DMS114 treated with DMSO at 0.1 percent for 48 hours (cell line): ENCODE data around the gene ZNF680.
"Not testable (repeated sequence)": the region's sequence is repeated elsewhere in the genome, so short reads cannot be mapped to it uniquely, and the experiment has no call there.

Experiments
- DNase-seq: peaks from one replicate; lab custom pipeline; 2025; ENCODE audit not compliant: unreplicated experiment; lab: John Stamatoyannopoulos, UW

Gene ZNF680

GRCh38 chr7:64562626-64563278 is at the start of gene ZNF680:
TSS of gene ZNF680 (minus strand) at chr7:64563071. CDS start at chr7:64562954, 117 bp downstream.
- peak; percentile 90 for DNase-seq

- DNase-seq: no peak
These were observed 49.6 kb upstream of the ZNF680 start for GRCh38 chr7:64612452-64612851.

GRCh38 chr7:64611717-64612116 is 48.8 kb upstream of the ZNF680 start:
- no peak for DNase-seq

- no peak for DNase-seq
These were observed 48.1 kb upstream of the ZNF680 start for GRCh38 chr7:64610997-64611396.

- DNase-seq: no peak
These were observed 45.4 kb upstream of the ZNF680 start for GRCh38 chr7:64608116-64608910.

GRCh38 chr7:64606385-64606784 is 43.5 kb upstream of the ZNF680 start:
- DNase-seq: no peak

GRCh38 chr7:64603271-64603670 is 40.4 kb upstream of the ZNF680 start:
- DNase-seq: no peak

- no peak for DNase-seq
These were observed 39.6 kb upstream of the ZNF680 start for GRCh38 chr7:64602518-64602917.

- no peak for DNase-seq
These were observed 39.2 kb upstream of the ZNF680 start for GRCh38 chr7:64602086-64602485.

GRCh38 chr7:64599359-64599758 is 36.5 kb upstream of the ZNF680 start:
- no peak for DNase-seq

- DNase-seq: no peak
These were observed 28.1 kb upstream of the ZNF680 start for GRCh38 chr7:64590971-64591370.

- no peak for DNase-seq
These were observed 19.3 kb upstream of the ZNF680 start for GRCh38 chr7:64581926-64582894.

- DNase-seq: no peak
These were observed 18.5 kb upstream of the ZNF680 start for GRCh38 chr7:64581391-64581790.

- DNase-seq: peak; percentile 85
These were observed 11.7 kb upstream of the ZNF680 start for GRCh38 chr7:64574540-64575099.

GRCh38 chr7:64570284-64570605 is 7.4 kb upstream of the ZNF680 start:
- not testable (repeated sequence) for DNase-seq

GRCh38 chr7:64569372-64570283 is 6.8 kb upstream of the ZNF680 start:
- DNase-seq: not testable (repeated sequence)

GRCh38 chr7:64562256-64562625 is 630 bp downstream of the ZNF680 start:
- DNase-seq: no peak

- DNase-seq: no peak
These were observed 3.7 kb downstream of the ZNF680 start for GRCh38 chr7:64559206-64559605.

- DNase-seq: no peak
These were observed 4.1 kb downstream of the ZNF680 start for GRCh38 chr7:64558781-64559180.

- no peak for DNase-seq
These were observed 4.6 kb downstream of the ZNF680 start for GRCh38 chr7:64558323-64558705.
